GM12892 (cell line): ENCODE data around the gene USF2.

Source experiments
- POLR2A ChIP-seq: IDR thresholded peaks from 2 replicates; pipeline ENCODE4 v1.6.1; 2011; ENCODE audit warnings: low read depth, low read length, control low read depth
- POLR2AphosphoS5 ChIP-seq: IDR thresholded peaks from 2 replicates; pipeline ENCODE4 v1.6.1; 2011; ENCODE audit warnings: low read depth, low read length, control low read depth
- TAF1 ChIP-seq: IDR thresholded peaks from 2 replicates; pipeline ENCODE4 v1.6.1; 2011; ENCODE audit warnings: low read depth, mild to moderate bottlenecking, control low read depth, low read length, borderline replicate concordance

GRCh38 chr19:35249848-35250711 is 18.7 kb upstream of the USF2 start:
- no peak for TF ChIP-seq POLR2AphosphoS5
- no peak for TF ChIP-seq POLR2A
- TF ChIP-seq TAF1 = no peak
